ENCODE measurements around the gene RHBDL2. TPM values are rescaled to one million over a fixed set of nuclear protein-coding genes. Genes with fewer than 3 reads are reported as not detected.

RHBDL2 gene
- total and polyA plus RNA-seq, 2 donors (not counting 1 experiment from before 2014, with no cell fraction given), result 1.2 to 1.5 TPM

DNA sequence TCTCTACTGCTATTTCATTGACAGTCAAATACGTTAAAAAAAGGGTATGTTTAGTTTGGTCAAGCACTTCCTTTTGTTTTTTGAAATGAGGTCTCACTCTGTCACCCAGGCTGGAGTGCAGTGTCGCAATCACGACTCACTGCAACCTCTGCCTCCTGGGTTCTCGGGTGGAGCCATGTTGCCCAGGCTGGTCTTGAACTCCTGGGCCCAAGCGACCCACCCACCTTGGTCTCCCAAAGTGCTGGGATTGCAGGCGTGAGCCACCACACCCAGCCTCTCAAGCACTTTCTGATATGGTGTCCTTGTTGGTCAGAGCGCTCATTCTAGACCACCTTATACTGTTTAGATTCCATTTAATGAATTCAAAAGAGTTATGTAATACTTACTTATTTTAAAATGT is 20.9 kb upstream of the RHBDL2 start:
- no peaks in the 10 kb centered on the region for H4K20me1 ChIP-seq (ENCODE audit: control insufficient read depth, extremely low read depth, insufficient read depth, low read length)
- H3K27me3 ChIP-seq (ENCODE audit: control insufficient read depth, insufficient read depth, low read length), result no peaks in the 10 kb centered on the region
- no peak overlapping the region for H3K27ac ChIP-seq (ENCODE audit: insufficient read depth, low read length)
- no peak overlapping the region for H3K9ac ChIP-seq (ENCODE audit: insufficient read depth, low read length)
- H2AFZ ChIP-seq (ENCODE audit: low read length), result no peak overlapping the region
- no peaks in the 10 kb centered on the region for H3K9me3 ChIP-seq (ENCODE audit: control insufficient read depth, insufficient read depth, low read depth, low read length)
- no peaks in the 10 kb centered on the region for H3K79me2 ChIP-seq (ENCODE audit: control insufficient read depth, insufficient read depth, low read length)
- no peak overlapping the region for H3K4me3 ChIP-seq (replicated peaks in 1 of 4; ENCODE audit: control extremely low read depth in 1 of 4, insufficient read depth in 1 of 4, low read depth in 3 of 4, low read length in 4 of 4)
- H3K36me3 ChIP-seq (ENCODE audit: control insufficient read depth, insufficient read depth, low read length), result no peaks in the 10 kb centered on the region
- peaks cover 2% of the 10 kb centered on the region for H3K4me1 ChIP-seq (ENCODE audit: control insufficient read depth, extremely low read depth, insufficient read depth, low read length)
- peak; percentile 13 to 39 for DNase-seq (ENCODE audit: low read depth in 2 of 2)
- no peak overlapping the region for H3K4me2 ChIP-seq (ENCODE audit: extremely low read depth, insufficient read depth, low read length)
- no peak for TF ChIP-seq CTCF (conservative IDR thresholded peaks at IDR 0.05 in 1 of 2, IDR thresholded peaks at IDR 0.05 in 1 of 2; ENCODE audit: low read depth in 1 of 2, low read length in 2 of 2)

- no peaks in the 10 kb centered on the region for H3K9me3 ChIP-seq (ENCODE audit: control insufficient read depth, insufficient read depth, low read depth, low read length)
- H3K4me3 ChIP-seq (replicated peaks in 1 of 4; ENCODE audit: control extremely low read depth in 1 of 4, insufficient read depth in 1 of 4, low read depth in 3 of 4, low read length in 4 of 4), result no peak overlapping the region
- H3K4me2 ChIP-seq (ENCODE audit: extremely low read depth, insufficient read depth, low read length), result no peak overlapping the region
- H3K27ac ChIP-seq (ENCODE audit: insufficient read depth, low read length), result no peak overlapping the region
- TF ChIP-seq EZH2 (IDR thresholded peaks at IDR 0.05; ENCODE audit: low read length, missing control alignments) (no peak), CTCF (conservative IDR thresholded peaks at IDR 0.05 in 1 of 2, IDR thresholded peaks at IDR 0.05 in 1 of 2; ENCODE audit: low read depth in 1 of 2, low read length in 2 of 2) (no peak)
- peak; percentile 28 to 87 for DNase-seq (ENCODE audit: low read depth in 2 of 2)
- no peaks in the 10 kb centered on the region for H3K36me3 ChIP-seq (ENCODE audit: control insufficient read depth, insufficient read depth, low read length)
- H3K27me3 ChIP-seq (ENCODE audit: control insufficient read depth, insufficient read depth, low read length), result no peaks in the 10 kb centered on the region
- peaks cover 2% of the 10 kb centered on the region for H3K4me1 ChIP-seq (ENCODE audit: control insufficient read depth, extremely low read depth, insufficient read depth, low read length)
- H3K79me2 ChIP-seq (ENCODE audit: control insufficient read depth, insufficient read depth, low read length), result no peaks in the 10 kb centered on the region
- no peak overlapping the region for H2AFZ ChIP-seq (ENCODE audit: low read length)
- no peak overlapping the region for H3K9ac ChIP-seq (ENCODE audit: insufficient read depth, low read length)
- H4K20me1 ChIP-seq (ENCODE audit: control insufficient read depth, extremely low read depth, insufficient read depth, low read length), result no peaks in the 10 kb centered on the region
Measured at GRCh38 chr1:38962113-38962512, 20.5 kb upstream of the RHBDL2 start.

DNA sequence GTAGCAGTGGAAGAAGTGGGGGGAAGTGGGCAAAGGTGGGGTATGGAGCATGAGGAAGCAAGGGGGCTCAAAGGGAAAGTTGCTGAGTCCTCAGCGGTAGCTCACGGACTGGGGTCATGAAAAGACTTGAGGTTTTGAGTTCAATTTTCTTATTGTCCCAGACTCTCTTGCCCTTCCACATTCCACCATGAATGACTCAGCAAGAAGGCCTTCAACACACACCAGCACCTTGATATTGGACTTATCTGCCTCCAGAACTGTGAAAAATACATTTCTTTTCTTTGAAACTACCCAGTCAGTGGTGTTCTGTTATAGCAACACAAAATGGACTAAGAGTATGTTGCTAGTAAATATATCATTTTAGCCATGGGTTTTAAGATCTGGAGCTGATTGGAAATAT is 17.3 kb upstream of the RHBDL2 start:
- Histone ChIP-seq H3K27ac (ENCODE audit: insufficient read depth, low read length) (no peak overlapping the region), H3K36me3 (ENCODE audit: control insufficient read depth, insufficient read depth, low read length) (no peaks in the 10 kb centered on the region), H3K4me1 (ENCODE audit: control insufficient read depth, extremely low read depth, insufficient read depth, low read length) (peaks cover 2% of the 10 kb centered on the region), H3K79me2 (ENCODE audit: control insufficient read depth, insufficient read depth, low read length) (no peaks in the 10 kb centered on the region), H3K4me2 (ENCODE audit: extremely low read depth, insufficient read depth, low read length) (no peak overlapping the region), H3K9ac (ENCODE audit: insufficient read depth, low read length) (no peak overlapping the region), H3K27me3 (ENCODE audit: control insufficient read depth, insufficient read depth, low read length) (no peaks in the 10 kb centered on the region), H3K4me3 (replicated peaks in 1 of 4; ENCODE audit: control extremely low read depth in 1 of 4, insufficient read depth in 1 of 4, low read depth in 3 of 4, low read length in 4 of 4) (no peak overlapping the region), H4K20me1 (ENCODE audit: control insufficient read depth, extremely low read depth, insufficient read depth, low read length) (no peaks in the 10 kb centered on the region), H2AFZ (ENCODE audit: low read length) (no peak overlapping the region), H3K9me3 (ENCODE audit: control insufficient read depth, insufficient read depth, low read depth, low read length) (no peaks in the 10 kb centered on the region)
- TF ChIP-seq CTCF (conservative IDR thresholded peaks at IDR 0.05 in 1 of 2, IDR thresholded peaks at IDR 0.05 in 1 of 2; ENCODE audit: low read depth in 1 of 2, low read length in 2 of 2), result no peak
- TF ChIP-seq EZH2 (IDR thresholded peaks at IDR 0.05; ENCODE audit: low read length, missing control alignments), result no peak
- DNase-seq (ENCODE audit: low read depth in 2 of 2), result peak in 1 of 2 donors; percentile 78
